Smooth muscle cell (in vitro differentiated cells): ENCODE results near the gene RPIA. TPM values are rescaled to one million over a fixed set of nuclear protein-coding genes. Genes with fewer than 3 reads are reported as not detected.

Experiments
- DNase-seq: peaks from one replicate; lab custom pipeline; 2025; ENCODE audit not compliant: unreplicated experiment; lab: John Stamatoyannopoulos, UW
- H2AFZ ChIP-seq: fragments of 200-600 bp; sonication (generic); 2 replicates; pipeline ENCODE4 v1.6.0; 2016; ENCODE audit warnings: antibody characterized with exemption, low read depth, mild to moderate bottlenecking
- H3F3A ChIP-seq: fragments of 200-600 bp; sonication (generic); 2 replicates; pipeline ENCODE4 v1.6.0; 2017; ENCODE audit warnings: antibody characterized with exemption, low read depth
- H3K27ac ChIP-seq: fragments of 200-600 bp; sonication (generic); 2 replicates; pipeline ENCODE4 v1.5.1; 2016; ENCODE audit warnings: low read depth, mild to moderate bottlenecking
- H3K27me3 ChIP-seq: fragments of 200-600 bp; sonication (generic); 2 replicates; pipeline ENCODE4 v1.6.1; 2016; ENCODE audit warnings: low read depth, mild to moderate bottlenecking
- H3K36me3 ChIP-seq: fragments of 200-600 bp; sonication (generic); 2 replicates; pipeline ENCODE4 v1.5.1; 2016; ENCODE audit warnings: low read depth
- H3K4me1 ChIP-seq: fragments of 200-600 bp; sonication (generic); 2 replicates; pipeline ENCODE4 v1.5.1; 2016; ENCODE audit warnings: low read depth
- H3K4me2 ChIP-seq: fragments of 200-600 bp; sonication (generic); 2 replicates; pipeline ENCODE4 v1.6.0; 2016; ENCODE audit warnings: mild to moderate bottlenecking
- H3K4me3 ChIP-seq: fragments of 200-600 bp; sonication (generic); 2 replicates; pipeline ENCODE4 v1.5.1; 2016; ENCODE audit warnings: mild to moderate bottlenecking
- H3K79me2 ChIP-seq: fragments of 200-600 bp; sonication (generic); 2 replicates; pipeline ENCODE4 v1.6.0; 2016; ENCODE audit warnings: low read depth, mild to moderate bottlenecking
- H3K9ac ChIP-seq: fragments of 200-600 bp; sonication (generic); 2 replicates; pipeline ENCODE4 v1.6.0; 2016; ENCODE audit warnings: low read depth
- H3K9me3 ChIP-seq: fragments of 200-600 bp; sonication (generic); replicated peaks from 2 replicates; pipeline ENCODE4 v1.5.1; 2016; ENCODE audit warnings: low read depth
- H4K20me1 ChIP-seq: fragments of 200-600 bp; sonication (generic); 2 replicates; pipeline ENCODE4 v1.6.0; 2016; ENCODE audit warnings: low read depth
- WGBS: methylation state at CpG from one replicate; pipeline ENCODE4 v1.1.7; 2016; ENCODE audit warnings: low lambda C conversion rate; 5-methylcytosine and 5-hydroxymethylcytosine counted together
- polyA plus RNA-seq: library from polyadenylated mRNA; unstranded; fragments of >200 nt; fragmentation: Nextera tagmentation; extraction: Ambion mirVana; gene quantifications from 2 replicates; pipeline ENCODE4 v1.2.1, GENCODE V29; 2016
- total RNA-seq: library from RNA; depleted of rRNA; stranded (reverse); fragments of >200 nt; gene quantifications from 2 replicates; pipeline ENCODE4 v1.2.3, GENCODE V29; 2014
- TF ChIP-seq, protein P1 (sequence below): fragments of 200-600 bp; sonication (generic); IDR thresholded peaks from 2 replicates; pipeline ENCODE4 v1.5.1; 2017; ENCODE audit warnings: borderline replicate concordance, mild to moderate bottlenecking, antibody characterized with exemption; ENCODE audit not compliant: insufficient read depth, poor library complexity, severe bottlenecking

The RPIA gene
- total and polyA plus RNA-seq, 2 experiments from 2014 or later: 8.9 to 9.9 TPM

DNA sequence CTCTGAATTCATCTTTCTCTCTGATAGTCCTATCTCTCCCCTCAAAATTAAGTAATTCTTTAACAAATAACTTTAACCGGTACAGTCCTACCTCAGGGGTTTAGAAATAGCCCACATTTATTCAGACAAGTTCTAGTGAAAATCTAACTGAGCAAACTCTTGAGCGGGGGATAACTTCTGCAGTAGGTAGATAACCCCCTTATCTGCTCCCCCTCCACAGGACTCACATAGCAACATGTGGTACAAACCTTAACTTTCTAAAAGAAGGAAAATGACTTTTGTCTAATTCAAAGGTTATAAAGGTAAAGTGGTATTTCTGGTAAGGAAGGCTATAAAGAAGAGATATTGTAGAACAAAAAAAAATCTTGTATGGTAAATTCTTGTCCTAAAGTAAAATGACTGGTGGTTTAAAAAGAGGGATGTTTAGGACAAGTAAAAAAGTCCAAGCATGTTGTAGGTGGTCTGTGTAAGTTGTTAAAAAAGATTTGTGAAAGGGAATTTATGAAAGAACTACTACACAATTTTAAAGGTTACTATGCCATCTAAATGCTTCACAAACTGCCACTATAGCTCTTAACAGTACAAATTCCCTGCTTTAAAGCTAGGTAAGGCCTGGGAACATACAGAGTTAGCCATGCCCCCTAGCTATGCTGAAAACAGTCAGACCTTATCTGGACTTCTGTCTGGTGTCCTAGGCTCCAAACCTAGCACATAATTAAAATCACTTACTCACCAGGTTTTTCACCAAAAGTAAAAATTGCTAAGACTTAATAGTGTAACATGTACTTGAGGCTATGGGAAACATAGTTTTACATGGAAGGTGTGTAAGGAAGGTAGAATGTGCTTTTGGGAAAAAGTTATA, 8.1 kb upstream of the RPIA start:
- no peak overlapping the region for H2AFZ ChIP-seq
- no peaks in the 10 kb centered on the region for H3F3A ChIP-seq
- H3K79me2 ChIP-seq: no peaks in the 10 kb centered on the region

DNA sequence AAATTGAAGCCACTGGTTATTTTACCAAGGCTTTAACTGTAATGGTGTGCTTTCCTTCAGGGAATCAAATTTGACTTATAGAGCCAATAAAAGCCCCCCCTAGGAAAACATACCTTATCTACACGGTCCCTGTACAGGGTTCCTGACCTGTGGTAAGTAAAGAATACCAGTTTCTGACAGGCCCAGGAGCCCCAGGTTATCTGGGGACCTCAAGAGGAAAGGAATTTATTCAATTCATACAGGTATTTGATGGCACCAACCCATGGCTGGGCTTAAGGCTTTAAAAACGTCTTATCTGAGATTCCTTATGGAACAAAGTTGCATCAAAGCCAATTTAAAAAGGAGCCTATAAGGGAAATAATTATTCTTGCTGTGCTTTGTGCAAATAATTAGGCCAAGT, 7.0 kb upstream of the RPIA start:
- Histone ChIP-seq H3K9me3 (no peaks in the 10 kb centered on the region), H3F3A (no peaks in the 10 kb centered on the region), H2AFZ (no peak overlapping the region), H3K27me3 (no peaks in the 10 kb centered on the region), H3K9ac (no peak overlapping the region), H3K4me2 (no peak overlapping the region), H3K4me3 (no peak overlapping the region), H3K4me1 (no peaks in the 10 kb centered on the region), H3K79me2 (no peaks in the 10 kb centered on the region), H3K27ac (no peak overlapping the region), H3K36me3 (no peaks in the 10 kb centered on the region), H4K20me1 (no peaks in the 10 kb centered on the region)
- WGBS: 76% methylated on average over 2 of the region's 2 CpGs
- no peak for DNase-seq
- TF ChIP-seq, protein P1, sequence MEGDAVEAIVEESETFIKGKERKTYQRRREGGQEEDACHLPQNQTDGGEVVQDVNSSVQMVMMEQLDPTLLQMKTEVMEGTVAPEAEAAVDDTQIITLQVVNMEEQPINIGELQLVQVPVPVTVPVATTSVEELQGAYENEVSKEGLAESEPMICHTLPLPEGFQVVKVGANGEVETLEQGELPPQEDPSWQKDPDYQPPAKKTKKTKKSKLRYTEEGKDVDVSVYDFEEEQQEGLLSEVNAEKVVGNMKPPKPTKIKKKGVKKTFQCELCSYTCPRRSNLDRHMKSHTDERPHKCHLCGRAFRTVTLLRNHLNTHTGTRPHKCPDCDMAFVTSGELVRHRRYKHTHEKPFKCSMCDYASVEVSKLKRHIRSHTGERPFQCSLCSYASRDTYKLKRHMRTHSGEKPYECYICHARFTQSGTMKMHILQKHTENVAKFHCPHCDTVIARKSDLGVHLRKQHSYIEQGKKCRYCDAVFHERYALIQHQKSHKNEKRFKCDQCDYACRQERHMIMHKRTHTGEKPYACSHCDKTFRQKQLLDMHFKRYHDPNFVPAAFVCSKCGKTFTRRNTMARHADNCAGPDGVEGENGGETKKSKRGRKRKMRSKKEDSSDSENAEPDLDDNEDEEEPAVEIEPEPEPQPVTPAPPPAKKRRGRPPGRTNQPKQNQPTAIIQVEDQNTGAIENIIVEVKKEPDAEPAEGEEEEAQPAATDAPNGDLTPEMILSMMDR: no peak

More for the DNA sequence above, 8.1 kb upstream of the RPIA start:
- Histone ChIP-seq H3K4me1 (no peaks in the 10 kb centered on the region), H3K9ac (no peak overlapping the region), H3K9me3 (no peaks in the 10 kb centered on the region), H3K27ac (no peak overlapping the region), H3K4me3 (no peak overlapping the region), H3K4me2 (no peak overlapping the region), H4K20me1 (no peaks in the 10 kb centered on the region), H3K27me3 (no peaks in the 10 kb centered on the region), H3K36me3 (no peaks in the 10 kb centered on the region)
- TF ChIP-seq, protein P1: no peak
- no peak for DNase-seq
- 37% methylated on average over 2 of the region's 2 CpGs for WGBS

DNA sequence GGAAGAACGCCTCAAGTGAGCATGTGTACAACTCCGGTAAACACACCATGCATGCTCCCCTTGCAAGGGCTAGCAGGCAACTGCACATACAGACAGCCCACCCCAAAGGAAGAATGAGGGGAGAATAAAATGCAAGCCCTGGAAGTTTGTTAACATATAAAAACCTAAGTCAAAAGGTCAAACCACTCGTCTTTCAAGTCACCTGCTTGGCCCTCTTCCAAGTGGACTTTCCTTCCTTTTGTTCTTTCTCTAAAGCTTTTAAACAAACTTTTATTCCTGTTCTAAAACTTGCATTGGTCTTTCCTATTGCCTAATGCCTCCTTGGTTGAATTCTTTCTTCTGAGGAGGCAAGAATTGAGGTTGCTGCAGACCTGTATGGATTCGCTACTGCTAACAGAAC, 5.2 kb upstream of the RPIA start:
- Histone ChIP-seq H3K4me3 (no peak overlapping the region), H3K36me3 (no peaks in the 10 kb centered on the region), H3K4me1 (no peaks in the 10 kb centered on the region), H3K9ac (no peak overlapping the region), H3K27me3 (no peaks in the 10 kb centered on the region), H3K9me3 (no peaks in the 10 kb centered on the region), H3K27ac (no peak overlapping the region), H3K79me2 (no peaks in the 10 kb centered on the region), H3K4me2 (no peak overlapping the region), H3F3A (no peaks in the 10 kb centered on the region), H2AFZ (no peak overlapping the region), H4K20me1 (no peaks in the 10 kb centered on the region)
- DNase-seq: no peak
- 97% methylated on average over 4 of the region's 4 CpGs for WGBS
- TF ChIP-seq, protein P1: no peak

DNA sequence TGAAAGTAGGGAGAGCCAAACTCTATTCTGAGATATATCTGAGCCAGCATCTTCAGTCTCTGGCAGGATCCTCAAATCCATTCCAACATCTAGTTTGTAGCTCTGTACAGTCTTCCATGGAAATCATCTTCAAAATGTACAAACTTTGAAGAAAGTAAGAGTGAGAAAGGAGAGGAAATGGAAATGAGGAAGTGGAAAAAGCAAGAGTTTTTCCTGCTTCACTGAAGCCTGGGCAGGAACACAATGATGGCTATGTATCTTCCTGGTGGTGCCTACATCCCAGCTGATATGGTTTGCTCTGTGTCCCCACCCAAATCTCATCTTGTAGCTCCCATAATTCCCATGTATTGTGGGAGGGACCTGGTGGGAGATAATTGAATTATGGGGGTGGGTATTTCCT, 4.1 kb upstream of the RPIA start:
- no peak overlapping the region for H3K4me2 ChIP-seq
- H3K9ac ChIP-seq: no peak overlapping the region
- DNase-seq: no peak
- H3K4me1 ChIP-seq: peaks cover 2% of the 10 kb centered on the region
- H3K4me3 ChIP-seq: no peak overlapping the region
- no peak overlapping the region for H2AFZ ChIP-seq
- H3F3A ChIP-seq: no peaks in the 10 kb centered on the region
- H3K27ac ChIP-seq: no peak overlapping the region
- TF ChIP-seq, protein P1: no peak
- no peaks in the 10 kb centered on the region for H3K27me3 ChIP-seq
- H3K9me3 ChIP-seq: no peaks in the 10 kb centered on the region
- H3K79me2 ChIP-seq: peaks cover 4% of the 10 kb centered on the region
- H3K36me3 ChIP-seq: no peaks in the 10 kb centered on the region
- no peaks in the 10 kb centered on the region for H4K20me1 ChIP-seq
